ENCODE measurements around the gene ZDHHC5. TPM values are rescaled to one million over a fixed set of nuclear protein-coding genes. Genes with fewer than 3 reads are reported as not detected.

Gene ZDHHC5
- total RNA-seq, 1 experiment from 2014 or later: 65.2 TPM

DNA sequence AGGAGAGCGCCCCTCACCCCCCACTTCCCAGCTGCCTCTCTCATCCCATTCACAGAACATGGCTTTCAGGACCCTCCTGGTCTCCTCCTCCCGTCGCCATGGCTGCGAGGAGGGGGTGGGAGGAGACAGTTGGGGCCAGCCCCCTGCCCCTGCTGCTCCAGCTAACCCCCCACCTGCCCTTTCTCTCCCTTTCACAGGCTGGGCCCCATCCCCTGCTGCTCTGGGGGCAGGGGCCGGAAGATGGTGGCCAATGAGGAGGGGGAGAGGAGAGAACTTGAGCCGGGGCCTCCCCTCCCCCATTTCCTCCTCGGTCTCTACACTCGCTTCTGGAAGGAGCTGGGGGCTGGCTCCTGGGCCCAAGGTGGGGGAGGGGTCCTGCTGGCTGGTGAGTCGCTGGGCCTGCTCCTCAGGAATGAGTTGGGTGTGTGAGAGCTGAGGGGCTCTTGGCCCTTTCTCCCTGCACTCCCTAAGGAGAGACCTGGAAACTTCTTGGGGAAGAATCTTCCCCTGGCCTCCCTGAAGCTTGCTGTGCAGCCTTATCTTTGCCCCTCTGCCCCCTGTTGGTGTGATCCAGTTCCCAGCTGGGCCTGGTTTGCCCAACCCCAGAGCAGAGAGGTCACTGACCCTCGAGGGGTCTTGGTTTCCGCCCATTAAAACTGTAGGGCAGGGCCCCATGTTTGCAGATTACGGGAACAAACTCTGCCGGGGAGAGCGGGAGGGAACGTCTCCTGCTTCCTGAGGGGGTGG, 28.4 kb upstream of the ZDHHC5 start:
- H3K9me3 ChIP-seq (ENCODE audit: control insufficient read depth, low read depth, low read length): no peaks in the 10 kb centered on the region
- DNase-seq: peak; percentile 100
- no peak overlapping the region for H2AK5ac ChIP-seq (ENCODE audit: insufficient read length, low read length)
- peaks cover 10% of the 10 kb centered on the region; the same call in 1 of the 2 replicates for H3K4me1 ChIP-seq (ENCODE audit: insufficient read depth, low read length)
- H3K14ac ChIP-seq (ENCODE audit: insufficient read depth, low read length): peak overlapping the region; percentile 72
- H3T11ph ChIP-seq (ENCODE audit: low read length): no peak overlapping the region
- no peak overlapping the region for H2BK15ac ChIP-seq (ENCODE audit: low read depth, low read length)
- H2BK20ac ChIP-seq (ENCODE audit: low read depth, low read length, poor library complexity, severe bottlenecking): no peak overlapping the region
- H4K5ac ChIP-seq (ENCODE audit: insufficient read length, low read depth, low read length): no peak overlapping the region
- peaks cover 11% of the 10 kb centered on the region for H3K23me2 ChIP-seq (ENCODE audit: insufficient read length, low read depth, low read length, poor library complexity, severe bottlenecking)
- peak overlapping the region; percentile 99 for H3K9ac ChIP-seq (ENCODE audit: extremely low read depth, insufficient read length, low read length)
- Mint-ChIP-seq H3K36me3 (ENCODE audit: insufficient read depth in 1 of 3, low read depth in 3 of 3) (peaks cover 33 to 52% (median 45%) of the 10 kb centered on the region in 3 experiments), H3K4me1 (peaks cover 51 to 60% of the 10 kb centered on the region in 2 experiments), H3K27ac (peak overlapping the region; percentile 98 to 100 (median 100)), H3K27me3 (ENCODE audit: low read depth) (peaks cover 4% of the 10 kb centered on the region), H3K4me3 (peak overlapping the region; percentile 94 to 100), H3K9me3 (peaks cover 6 to 10% of the 10 kb centered on the region in 2 experiments; a peak in 4 of 5 replicates)
- peaks cover 2% of the 10 kb centered on the region for H4K20me1 ChIP-seq (ENCODE audit: control insufficient read depth, insufficient read depth, insufficient read length)
- peak overlapping the region; percentile 85 for H3K27ac ChIP-seq (ENCODE audit: insufficient read length, low read depth, low read length)
- TF ChIP-seq, protein P1, sequence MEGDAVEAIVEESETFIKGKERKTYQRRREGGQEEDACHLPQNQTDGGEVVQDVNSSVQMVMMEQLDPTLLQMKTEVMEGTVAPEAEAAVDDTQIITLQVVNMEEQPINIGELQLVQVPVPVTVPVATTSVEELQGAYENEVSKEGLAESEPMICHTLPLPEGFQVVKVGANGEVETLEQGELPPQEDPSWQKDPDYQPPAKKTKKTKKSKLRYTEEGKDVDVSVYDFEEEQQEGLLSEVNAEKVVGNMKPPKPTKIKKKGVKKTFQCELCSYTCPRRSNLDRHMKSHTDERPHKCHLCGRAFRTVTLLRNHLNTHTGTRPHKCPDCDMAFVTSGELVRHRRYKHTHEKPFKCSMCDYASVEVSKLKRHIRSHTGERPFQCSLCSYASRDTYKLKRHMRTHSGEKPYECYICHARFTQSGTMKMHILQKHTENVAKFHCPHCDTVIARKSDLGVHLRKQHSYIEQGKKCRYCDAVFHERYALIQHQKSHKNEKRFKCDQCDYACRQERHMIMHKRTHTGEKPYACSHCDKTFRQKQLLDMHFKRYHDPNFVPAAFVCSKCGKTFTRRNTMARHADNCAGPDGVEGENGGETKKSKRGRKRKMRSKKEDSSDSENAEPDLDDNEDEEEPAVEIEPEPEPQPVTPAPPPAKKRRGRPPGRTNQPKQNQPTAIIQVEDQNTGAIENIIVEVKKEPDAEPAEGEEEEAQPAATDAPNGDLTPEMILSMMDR (conservative IDR thresholded peaks at IDR 0.05): peak; percentile 31; the same call in 1 of the 3 replicates
- H3K79me1 ChIP-seq (ENCODE audit: insufficient read depth, low read depth, low read length, poor library complexity, severe bottlenecking): no peaks in the 10 kb centered on the region
- peaks cover 7% of the 10 kb centered on the region; the same call in 1 of the 2 replicates for H3K79me2 ChIP-seq (ENCODE audit: insufficient read depth, low read length)
- WGBS (ENCODE audit: extremely low coverage, insufficient read length, low lambda C conversion rate): no CpG with 5 or more reads among the region's 15 CpGs
- H3K18ac ChIP-seq (ENCODE audit: insufficient read length, low read depth, low read length): peak overlapping the region; percentile 21
- no peak overlapping the region for H2BK12ac ChIP-seq (ENCODE audit: insufficient read length, low read depth, low read length)
- H3K56ac ChIP-seq (ENCODE audit: insufficient read length, low read depth, low read length): peak overlapping the region; percentile 54
- H3K27me3 ChIP-seq (ENCODE audit: insufficient read depth, low read length): no peaks in the 10 kb centered on the region
- peak overlapping the region; percentile 88 for H3K4me2 ChIP-seq (ENCODE audit: insufficient read depth, insufficient read length, low read length)
- H3K4ac ChIP-seq (ENCODE audit: low read depth, low read length): no peak overlapping the region
- H2BK120ac ChIP-seq (ENCODE audit: low read depth, low read length, poor library complexity, severe bottlenecking): no peak overlapping the region
- H2AFZ ChIP-seq (ENCODE audit: low read length): no peak overlapping the region
- H2BK5ac ChIP-seq (ENCODE audit: insufficient read length, low read length): peak overlapping the region; percentile 30
- no peak overlapping the region for H3K23ac ChIP-seq (ENCODE audit: insufficient read length, low read depth, low read length)
- H4K91ac ChIP-seq (ENCODE audit: insufficient read length, low read depth, low read length): peak overlapping the region; percentile 31
- no peak overlapping the region for H4K8ac ChIP-seq (replicated peaks; ENCODE audit: insufficient read length, low read depth, low read length)

Data from H9 (cell line).